Right ventricle myocardium inferior (tissue), 1 donor: ENCODE results near the gene MBP. TPM values are rescaled to one million over a fixed set of nuclear protein-coding genes. Genes with fewer than 3 reads are reported as not detected.
"Not testable (repeated sequence)": the region's sequence is repeated elsewhere in the genome, so short reads cannot be mapped to it uniquely, and the experiment has no call there.

Source experiments
- ATAC-seq: fragments of 200-7000 bp; cut with Tn5 transposase; one replicate; pipeline ENCODE4 v1.9.1; 2020; ENCODE audit warnings: mild to moderate bottlenecking, moderate library complexity
- DNase-seq: peaks from one replicate; pipeline ENCODE4 v3.0.0; 2021; ENCODE audit errors: missing footprints
- intact Hi-C: fragments of 100-400 bp; cut with DNase I; formaldehyde crosslinking; loops from one replicate; pipeline ENCODE4 v1.11.0; 2022
- total RNA-seq: library from RNA; stranded (reverse); fragmentation: NEBNext Ultra II Directional; extraction: Animal tissue kit (Norgen Biotek cat#: 25700); gene quantifications from one replicate; pipeline ENCODE4 v1.2.1, GENCODE V29; 2021
- donor health status: DM: no; HTN: yes; CAD: no; lungs with severe emphysema.

The MBP gene
- total RNA-seq, 1 donor from 2014 or later = 34.9 TPM

- intact Hi-C loops = no loop called here
- no peak for DNase-seq
- ATAC-seq = no peak
Measured at GRCh38 chr18:77024476-77024875, 108.1 kb downstream of the MBP start.

- intact Hi-C loops = no loop called here
- ATAC-seq (no peak), DNase-seq (no peak)
Measured at GRCh38 chr18:77023102-77023782, 109.3 kb downstream of the MBP start.

- intact Hi-C loops = no loop called here
- no peak for ATAC-seq
- DNase-seq = no peak
Measured at GRCh38 chr18:77022556-77022955, 110.0 kb downstream of the MBP start.

- DNase-seq (no peak), ATAC-seq (no peak)
- intact Hi-C loops = no loop called here
Measured at GRCh38 chr18:77022116-77022515, 110.5 kb downstream of the MBP start.

GRCh38 chr18:77021478-77021877 is 111.1 kb downstream of the MBP start:
- DNase-seq, intact Hi-C loops, ATAC-seq: not testable (repeated sequence)

GRCh38 chr18:77021075-77021474 is 111.5 kb downstream of the MBP start:
- no peak for DNase-seq
- intact Hi-C loops = no loop called here
- ATAC-seq = no peak

GRCh38 chr18:77020561-77020960 is 112.0 kb downstream of the MBP start:
- intact Hi-C loops = no loop called here
- ATAC-seq (no peak), DNase-seq (no peak)

- intact Hi-C loops = no loop called here
Measured at GRCh38 chr18:77019641-77020040, 112.9 kb downstream of the MBP start.

GRCh38 chr18:77018650-77019049 is 113.9 kb downstream of the MBP start:
- intact Hi-C loops, ATAC-seq, DNase-seq: not testable (repeated sequence)

More at GRCh38 chr18:77019641-77020040, 112.9 kb downstream of the MBP start:
- ATAC-seq (no peak), DNase-seq (no peak)

- no peak for DNase-seq
- ATAC-seq = no peak
- intact Hi-C loops = no loop called here
Measured at GRCh38 chr18:77017355-77017754, 115.2 kb downstream of the MBP start.

- no peak for ATAC-seq
- no peak for DNase-seq
- intact Hi-C loops = no loop called here
Measured at GRCh38 chr18:77016936-77017335, 115.6 kb downstream of the MBP start.

- intact Hi-C loops = loop anchor here (2.0 kb wide), 1 partner anchor 39 kb away; no protein-coding TSS in a partner anchor
- ATAC-seq (no peak), DNase-seq (no peak)
Measured at GRCh38 chr18:77015771-77016710, 116.5 kb downstream of the MBP start.

- intact Hi-C loops = loop anchor here (2.0 kb wide), 1 partner anchor 40 kb away; no protein-coding TSS in a partner anchor
- DNase-seq = no peak
- ATAC-seq = no peak
Measured at GRCh38 chr18:77015169-77015568, 117.4 kb downstream of the MBP start.

GRCh38 chr18:77014538-77014937 is 118.0 kb downstream of the MBP start:
- DNase-seq = peak; percentile 67
- intact Hi-C loops = loop anchor here (2.0 to 5.0 kb wide), 2 partner anchors 40 to 118 kb away; partner anchors contain the start of gene MBP
- peak; percentile 75 for ATAC-seq

- intact Hi-C loops = loop anchor here (2.0 to 5.0 kb wide), 2 partner anchors 41 to 118 kb away; partner anchors contain the start of gene MBP
- ATAC-seq = peak; percentile 96
- no peak for DNase-seq
Measured at GRCh38 chr18:77013811-77014521, 118.6 kb downstream of the MBP start.

- intact Hi-C loops = loop anchor here (5.0 kb wide), 1 partner anchor 119 kb away; the partner anchor contains the start of gene MBP
- DNase-seq = no peak
- no peak for ATAC-seq
Measured at GRCh38 chr18:77012806-77013541, 119.6 kb downstream of the MBP start.

- no peak for ATAC-seq
- intact Hi-C loops = loop anchor here (5.0 kb wide), 1 partner anchor 120 kb away; the partner anchor contains the start of gene MBP
- DNase-seq = no peak
Measured at GRCh38 chr18:77012120-77012519, 120.5 kb downstream of the MBP start.

- intact Hi-C loops = loop anchor here (5.0 kb wide), 1 partner anchor 123 kb away; the partner anchor contains the start of gene MBP
- DNase-seq = peak; percentile 68
- no peak for ATAC-seq
Measured at GRCh38 chr18:77009675-77010074, 122.9 kb downstream of the MBP start.
